Mononuclear cell (primary cell): Measurements from ENCODE around the gene C10orf105. TPM values are rescaled to one million over a fixed set of nuclear protein-coding genes. Genes with fewer than 3 reads are reported as not detected.

ENCODE experiments used
- H3K27me3 ChIP-seq: 2 replicates; pipeline ENCODE4 v1.6.0; 2011; ENCODE audit warnings: low read length, control low read depth; ENCODE audit not compliant: insufficient read depth
- H3K4me1 ChIP-seq: 2 replicates; pipeline ENCODE4 v1.5.1; 2011; ENCODE audit warnings: mild to moderate bottlenecking, low read length, control low read depth; ENCODE audit not compliant: insufficient read depth
- H3K4me3 ChIP-seq: 2 replicates; pipeline ENCODE4 v1.5.1; 2011; ENCODE audit warnings: mild to moderate bottlenecking, low read length, moderate library complexity
- H3K9me3 ChIP-seq: 2 replicates; pipeline ENCODE4 v1.5.1; 2011; ENCODE audit warnings: low read depth, mild to moderate bottlenecking, control low read depth, low read length
- total RNA-seq: library from RNA; depleted of rRNA; stranded (reverse); fragments of >200 nt; gene quantifications from one replicate; pipeline ENCODE4 v1.2.3, GENCODE V29; 2012

Gene C10orf105
- 0.31 TPM for total RNA-seq

- Histone ChIP-seq H3K27me3 (no peaks in the 10 kb centered on the region), H3K4me3 (no peak within 1 kb of the TSS), H3K4me1 (peaks cover 54% of the 10 kb centered on the region), H3K9me3 (no peaks in the 10 kb centered on the region)
Measured at GRCh38 chr10:71719464-71720201, at the start of gene C10orf105. C10orf105 (minus strand) TSS chr10:71719778; CDS start chr10:71716337, 3,441 bp downstream.

GRCh38 chr10:71767420-71768035 lies 48.0 kb upstream of the C10orf105 start:
- peaks cover 95% of the 10 kb centered on the region for H3K4me1 ChIP-seq
- H3K4me3 ChIP-seq = no peak overlapping the region
- no peaks in the 10 kb centered on the region for H3K9me3 ChIP-seq
- H3K27me3 ChIP-seq = no peaks in the 10 kb centered on the region

GRCh38 chr10:71766717-71767419 lies 47.3 kb upstream of the C10orf105 start:
- Histone ChIP-seq H3K9me3 (no peaks in the 10 kb centered on the region), H3K4me3 (no peak overlapping the region), H3K27me3 (no peaks in the 10 kb centered on the region), H3K4me1 (peaks cover 100% of the 10 kb centered on the region)

GRCh38 chr10:71765906-71766716 lies 46.5 kb upstream of the C10orf105 start:
- Histone ChIP-seq H3K4me3 (no peak overlapping the region), H3K27me3 (no peaks in the 10 kb centered on the region), H3K9me3 (no peaks in the 10 kb centered on the region), H3K4me1 (peaks cover 100% of the 10 kb centered on the region)

- peaks cover 100% of the 10 kb centered on the region for H3K4me1 ChIP-seq
- H3K9me3 ChIP-seq = no peaks in the 10 kb centered on the region
- no peaks in the 10 kb centered on the region for H3K27me3 ChIP-seq
- no peak overlapping the region for H3K4me3 ChIP-seq
Measured at GRCh38 chr10:71765176-71765904, 45.8 kb upstream of the C10orf105 start.

- no peak overlapping the region for H3K4me3 ChIP-seq
- peaks cover 95% of the 10 kb centered on the region for H3K4me1 ChIP-seq
- H3K27me3 ChIP-seq = no peaks in the 10 kb centered on the region
- no peaks in the 10 kb centered on the region for H3K9me3 ChIP-seq
Measured at GRCh38 chr10:71763352-71764127, 44.0 kb upstream of the C10orf105 start.

GRCh38 chr10:71762324-71762723 lies 42.7 kb upstream of the C10orf105 start:
- H3K4me1 ChIP-seq = peaks cover 95% of the 10 kb centered on the region
- no peak overlapping the region for H3K4me3 ChIP-seq
- no peaks in the 10 kb centered on the region for H3K27me3 ChIP-seq
- H3K9me3 ChIP-seq = no peaks in the 10 kb centered on the region

- H3K9me3 ChIP-seq = no peaks in the 10 kb centered on the region
- no peaks in the 10 kb centered on the region for H3K27me3 ChIP-seq
- H3K4me1 ChIP-seq = peaks cover 95% of the 10 kb centered on the region
- no peak overlapping the region for H3K4me3 ChIP-seq
Measured at GRCh38 chr10:71761541-71762113, 42.0 kb upstream of the C10orf105 start.

GRCh38 chr10:71761105-71761511 lies 41.5 kb upstream of the C10orf105 start:
- Histone ChIP-seq H3K4me1 (peaks cover 95% of the 10 kb centered on the region), H3K9me3 (no peaks in the 10 kb centered on the region), H3K4me3 (no peak overlapping the region), H3K27me3 (no peaks in the 10 kb centered on the region)

- H3K4me3 ChIP-seq = no peak overlapping the region
- H3K4me1 ChIP-seq = peaks cover 95% of the 10 kb centered on the region
- no peaks in the 10 kb centered on the region for H3K27me3 ChIP-seq
- H3K9me3 ChIP-seq = no peaks in the 10 kb centered on the region
Measured at GRCh38 chr10:71757399-71757922, 37.9 kb upstream of the C10orf105 start.

- Histone ChIP-seq H3K4me1 (peaks cover 95% of the 10 kb centered on the region), H3K4me3 (no peak overlapping the region), H3K9me3 (no peaks in the 10 kb centered on the region), H3K27me3 (no peaks in the 10 kb centered on the region)
Measured at GRCh38 chr10:71756311-71757191, 37.0 kb upstream of the C10orf105 start.

GRCh38 chr10:71755179-71755879 lies 35.8 kb upstream of the C10orf105 start:
- Histone ChIP-seq H3K27me3 (no peaks in the 10 kb centered on the region), H3K4me3 (no peak overlapping the region), H3K4me1 (peaks cover 95% of the 10 kb centered on the region), H3K9me3 (no peaks in the 10 kb centered on the region)
